HG03469 (cell line): ENCODE measurements around the gene SH3BP1.
"Not testable (repeated sequence)": the region's sequence is repeated elsewhere in the genome, so short reads cannot be mapped to it uniquely, and the experiment has no call there.

Experiments used
- ATAC-seq: cut with Tn5 transposase; IDR thresholded peaks from one replicate; pipeline ENCODE4 v1.9.1; 2021; ENCODE audit warnings: mild to moderate bottlenecking, moderate library complexity, moderate number of reproducible peaks; ENCODE audit not compliant: unreplicated experiment

The SH3BP1 gene

GRCh38 chr22:37675930-37676735 is 36.7 kb downstream of the SH3BP1 start:
- ATAC-seq = no peak

GRCh38 chr22:37676736-37677492 is 37.4 kb downstream of the SH3BP1 start:
- peak; percentile 27 for ATAC-seq

GRCh38 chr22:37677493-37677974 is 38.1 kb downstream of the SH3BP1 start:
- no peak for ATAC-seq

- ATAC-seq = no peak
These were observed 38.9 kb downstream of the SH3BP1 start for GRCh38 chr22:37678372-37678771.

- no peak for ATAC-seq
These were observed 40.2 kb downstream of the SH3BP1 start for GRCh38 chr22:37679670-37680069.

GRCh38 chr22:37680191-37680851 is 40.9 kb downstream of the SH3BP1 start:
- no peak for ATAC-seq

GRCh38 chr22:37681001-37681424 is 41.5 kb downstream of the SH3BP1 start:
- ATAC-seq = no peak

GRCh38 chr22:37681556-37682049 is 42.1 kb downstream of the SH3BP1 start:
- ATAC-seq = no peak

GRCh38 chr22:37684803-37685615 is 45.5 kb downstream of the SH3BP1 start:
- no peak for ATAC-seq

GRCh38 chr22:37686002-37686982 is 46.8 kb downstream of the SH3BP1 start, which contains the start of gene NOL12:
Gene NOL12 (plus strand): TSS chr22:37686343. CDS start chr22:37686393, 50 bp downstream.
- ATAC-seq = peak; percentile 77

- no peak for ATAC-seq
These were observed 50.9 kb downstream of the SH3BP1 start for GRCh38 chr22:37690407-37690806.

GRCh38 chr22:37690901-37691504 is 51.5 kb downstream of the SH3BP1 start:
- no peak for ATAC-seq

GRCh38 chr22:37692627-37693285 is 53.3 kb downstream of the SH3BP1 start:
- no peak for ATAC-seq

- ATAC-seq = not testable (repeated sequence)
These were observed 54.7 kb downstream of the SH3BP1 start for GRCh38 chr22:37694131-37694530.

GRCh38 chr22:37696260-37696656 is 56.8 kb downstream of the SH3BP1 start:
- ATAC-seq = not testable (repeated sequence)

GRCh38 chr22:37696657-37697537 is 57.4 kb downstream of the SH3BP1 start, which contains the start of gene TRIOBP:
Gene TRIOBP (plus strand): TSS chr22:37697048. CDS start chr22:37701366, 4,318 bp downstream.
- ATAC-seq = no peak

- ATAC-seq = no peak
These were observed 58.0 kb downstream of the SH3BP1 start for GRCh38 chr22:37697538-37697835.
